Mesothelial cell of epicardium (in vitro differentiated cells): ENCODE data around the gene SIGLEC7. TPM values are rescaled to one million over a fixed set of nuclear protein-coding genes. Genes with fewer than 3 reads are reported as not detected.

ENCODE experiments used
- DNase-seq, 2 experiments: peaks; one replicate each; pipeline ENCODE4 v3.0.0; 2021; ENCODE audit warnings: low spot score in 2 of 2; ENCODE audit not compliant: unreplicated experiment in 2 of 2
- H3K27ac Mint-ChIP-seq: 2 replicates; pipeline ENCODE4 v1.8.0; 2021; ENCODE audit warnings: mixed read lengths
- H3K27me3 Mint-ChIP-seq: 2 replicates; pipeline ENCODE4 v1.8.0; 2021; ENCODE audit warnings: low read depth, mixed read lengths
- H3K36me3 Mint-ChIP-seq: 2 replicates; pipeline ENCODE4 v1.8.0; 2021; ENCODE audit warnings: mixed read lengths
- H3K4me1 Mint-ChIP-seq: 2 replicates; pipeline ENCODE4 v1.8.0; 2021; ENCODE audit warnings: mixed read lengths
- H3K4me3 Mint-ChIP-seq: 2 replicates; pipeline ENCODE4 v1.8.0; 2021; ENCODE audit warnings: mild to moderate bottlenecking, moderate library complexity, mixed read lengths
- H3K9me3 Mint-ChIP-seq: 2 replicates; pipeline ENCODE4 v1.8.0; 2021; ENCODE audit warnings: mixed read lengths
- total RNA-seq: library from RNA; stranded (reverse); gene quantifications from 3 replicates; pipeline ENCODE4 v1.2.1, GENCODE V29; 2021
- TF ChIP-seq, protein P1 (sequence below): fragments of 200-600 bp; sonication (generic); IDR thresholded peaks from one replicate; pipeline ENCODE4 v1.5.0; 2021; ENCODE audit warnings: antibody characterized with exemption; ENCODE audit not compliant: unreplicated experiment

The SIGLEC7 gene
- total RNA-seq, 1 donor from 2014 or later = not detected

DNA sequence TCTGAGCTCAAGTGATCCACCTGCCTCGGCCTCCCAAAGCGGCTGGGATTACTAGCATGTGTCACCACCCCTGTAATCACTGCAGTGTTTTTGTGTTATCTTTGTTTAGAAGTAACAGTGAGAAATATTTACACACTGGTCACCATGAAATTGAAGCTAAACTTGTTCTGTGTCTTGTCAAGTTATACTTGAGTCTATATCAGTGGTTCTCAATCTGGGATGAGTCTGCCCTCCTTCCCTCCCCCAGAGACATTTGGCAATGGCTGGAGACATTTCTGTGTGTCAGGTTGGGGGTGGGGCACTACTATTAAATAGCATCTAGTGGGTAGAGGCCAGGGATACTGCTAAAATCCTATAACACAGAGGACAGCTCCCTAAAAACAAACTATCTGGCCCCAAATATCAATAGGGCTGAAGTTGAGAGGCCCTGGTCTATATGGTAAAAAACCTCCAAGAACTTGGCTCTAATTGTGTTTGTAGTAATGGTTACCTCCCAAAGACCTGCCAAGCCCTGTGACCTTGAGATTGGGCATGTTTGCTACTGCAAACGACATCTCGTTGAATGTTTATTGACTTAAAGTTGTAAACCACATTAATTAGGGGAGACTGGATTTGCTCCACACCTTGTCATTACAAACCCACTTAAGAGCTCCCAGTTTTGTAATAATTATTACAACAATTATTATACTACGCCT, 40.8 kb upstream of the SIGLEC7 start:
- Mint-ChIP-seq H3K36me3 (peaks cover 12% of the 10 kb centered on the region), H3K4me1 (no peaks in the 10 kb centered on the region), H3K9me3 (no peaks in the 10 kb centered on the region), H3K4me3 (no peak overlapping the region), H3K27me3 (no peaks in the 10 kb centered on the region), H3K27ac (peak overlapping the region; percentile 66)
- TF ChIP-seq, protein P1, sequence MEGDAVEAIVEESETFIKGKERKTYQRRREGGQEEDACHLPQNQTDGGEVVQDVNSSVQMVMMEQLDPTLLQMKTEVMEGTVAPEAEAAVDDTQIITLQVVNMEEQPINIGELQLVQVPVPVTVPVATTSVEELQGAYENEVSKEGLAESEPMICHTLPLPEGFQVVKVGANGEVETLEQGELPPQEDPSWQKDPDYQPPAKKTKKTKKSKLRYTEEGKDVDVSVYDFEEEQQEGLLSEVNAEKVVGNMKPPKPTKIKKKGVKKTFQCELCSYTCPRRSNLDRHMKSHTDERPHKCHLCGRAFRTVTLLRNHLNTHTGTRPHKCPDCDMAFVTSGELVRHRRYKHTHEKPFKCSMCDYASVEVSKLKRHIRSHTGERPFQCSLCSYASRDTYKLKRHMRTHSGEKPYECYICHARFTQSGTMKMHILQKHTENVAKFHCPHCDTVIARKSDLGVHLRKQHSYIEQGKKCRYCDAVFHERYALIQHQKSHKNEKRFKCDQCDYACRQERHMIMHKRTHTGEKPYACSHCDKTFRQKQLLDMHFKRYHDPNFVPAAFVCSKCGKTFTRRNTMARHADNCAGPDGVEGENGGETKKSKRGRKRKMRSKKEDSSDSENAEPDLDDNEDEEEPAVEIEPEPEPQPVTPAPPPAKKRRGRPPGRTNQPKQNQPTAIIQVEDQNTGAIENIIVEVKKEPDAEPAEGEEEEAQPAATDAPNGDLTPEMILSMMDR = no peak
- no peak for DNase-seq

DNA sequence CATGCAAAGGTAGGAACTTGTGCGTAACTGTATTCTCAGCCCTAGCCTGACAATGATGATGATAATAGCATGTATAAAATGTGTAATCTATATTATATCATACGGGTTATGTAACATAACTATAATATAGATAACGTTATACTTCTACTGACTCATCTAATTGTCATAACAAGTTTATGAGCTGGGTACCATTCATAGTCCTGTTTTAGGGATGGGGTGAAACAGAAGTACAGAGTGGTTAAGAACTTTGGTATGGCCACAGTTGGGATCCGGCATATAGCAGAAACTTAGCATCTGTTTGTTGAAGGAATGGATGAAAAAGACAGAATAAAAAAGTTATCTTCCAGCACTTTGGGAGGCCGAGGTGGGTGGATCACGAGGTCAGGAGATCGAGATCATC, 39.1 kb upstream of the SIGLEC7 start:
- Mint-ChIP-seq H3K27ac (no peak overlapping the region), H3K9me3 (no peaks in the 10 kb centered on the region), H3K27me3 (no peaks in the 10 kb centered on the region), H3K4me3 (no peak overlapping the region), H3K4me1 (peaks cover 11% of the 10 kb centered on the region), H3K36me3 (peaks cover 12% of the 10 kb centered on the region)
- TF ChIP-seq, protein P1 = no peak
- no peak for DNase-seq

DNA sequence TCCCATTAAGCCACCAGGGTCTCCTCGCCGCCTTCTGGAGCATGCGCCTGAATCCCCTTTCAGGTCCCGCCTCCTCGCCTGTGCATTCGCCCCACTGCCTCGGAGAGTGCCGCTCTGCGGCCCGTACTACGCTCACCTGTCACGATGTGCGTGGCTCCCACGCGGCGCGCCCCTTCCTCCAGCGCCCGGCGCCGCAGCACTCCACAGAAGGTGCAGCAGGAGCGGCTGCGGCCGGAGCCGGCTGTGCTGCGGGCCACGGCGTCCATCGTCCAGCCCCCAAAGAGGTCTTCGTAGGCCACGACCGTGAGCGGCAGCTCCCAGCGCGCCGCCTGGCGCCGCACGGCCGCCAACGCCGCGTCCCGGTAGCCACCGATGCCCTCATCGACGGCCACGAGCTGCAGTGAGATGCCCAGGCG, 38.2 kb upstream of the SIGLEC7 start:
- H3K9me3 Mint-ChIP-seq = no peaks in the 10 kb centered on the region
- H3K4me1 Mint-ChIP-seq = peaks cover 15% of the 10 kb centered on the region
- no peak overlapping the region for H3K4me3 Mint-ChIP-seq
- DNase-seq = no peak
- no peaks in the 10 kb centered on the region for H3K27me3 Mint-ChIP-seq
- H3K27ac Mint-ChIP-seq = no peak overlapping the region
- TF ChIP-seq, protein P1 = no peak
- H3K36me3 Mint-ChIP-seq = peaks cover 12% of the 10 kb centered on the region

DNA sequence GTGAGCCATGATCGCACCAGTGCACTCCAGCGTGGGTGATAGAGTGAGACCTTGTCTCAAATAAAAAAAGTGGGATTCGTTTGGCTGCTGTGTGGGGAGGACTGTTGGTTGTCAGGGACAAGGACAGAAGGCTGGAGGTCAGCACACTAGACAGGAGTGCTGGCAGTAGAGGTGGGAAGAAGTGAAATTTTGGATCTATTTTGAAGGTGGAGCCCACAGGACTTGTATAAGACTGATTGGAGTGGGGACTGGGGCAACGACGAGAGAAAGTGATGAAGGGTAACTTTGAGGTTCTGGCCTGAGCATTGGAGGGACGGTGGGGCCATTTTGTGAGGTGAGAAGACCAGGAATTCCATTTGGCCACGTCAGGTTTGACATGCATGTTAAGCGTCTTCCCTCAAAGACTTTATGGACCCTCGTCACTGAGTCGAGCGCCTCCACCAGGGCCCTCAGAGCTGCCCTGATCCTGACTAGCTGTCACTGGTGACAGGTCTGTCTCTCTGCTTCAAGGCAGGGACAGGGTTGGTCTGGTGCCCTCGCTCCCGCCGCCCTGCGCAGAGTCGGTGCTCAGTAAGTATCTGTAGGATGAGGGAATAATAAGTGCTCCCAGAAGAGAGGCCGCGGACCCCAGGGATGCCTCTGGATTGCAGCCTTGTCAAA, 34.6 kb upstream of the SIGLEC7 start:
- Mint-ChIP-seq H3K27me3 (peaks cover 6% of the 10 kb centered on the region), H3K27ac (peak overlapping the region; percentile 94), H3K9me3 (no peaks in the 10 kb centered on the region), H3K36me3 (peaks cover 8% of the 10 kb centered on the region), H3K4me1 (peaks cover 15% of the 10 kb centered on the region), H3K4me3 (peak overlapping the region; percentile 89)
- TF ChIP-seq, protein P1 = no peak
- no peak for DNase-seq

DNA sequence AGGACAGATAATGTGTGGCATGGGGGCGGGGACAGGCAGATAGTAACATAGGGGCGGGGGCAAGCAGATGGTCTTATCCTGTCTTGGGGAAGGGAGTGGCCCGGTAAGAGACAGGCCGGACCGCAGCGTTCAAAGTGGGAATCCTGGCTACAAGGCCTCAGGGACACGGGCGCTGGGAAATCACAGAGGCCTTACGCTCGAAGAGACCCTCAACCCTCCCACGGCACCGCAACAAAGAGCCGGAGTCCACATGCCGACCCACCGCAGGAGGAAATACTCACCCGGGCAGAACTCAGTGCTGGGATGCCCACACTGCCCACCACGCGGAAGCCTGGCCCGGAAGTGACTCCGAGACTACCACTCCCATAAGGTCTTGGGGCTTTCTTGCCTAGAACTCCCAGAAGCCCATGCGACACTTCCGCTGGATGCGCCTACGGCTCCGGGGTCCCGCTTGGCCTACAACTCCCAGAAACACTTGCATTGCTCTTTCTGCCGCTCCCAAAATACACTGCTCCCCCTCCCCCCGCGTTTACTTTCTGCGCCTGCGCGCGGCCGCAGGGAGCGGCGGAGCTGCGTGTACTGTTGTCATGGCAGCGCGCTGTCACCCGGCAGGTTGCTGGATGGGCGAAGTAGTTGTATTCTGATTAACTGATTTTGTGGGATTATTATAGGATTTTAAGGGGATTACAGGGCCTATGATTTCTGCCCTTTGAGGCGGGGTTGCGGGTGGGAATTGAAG, 33.9 kb upstream of the SIGLEC7 start, which contains the start of gene CTU1:
TSS of gene CTU1 (minus strand) at position 344 of the 739 bp plus-strand sequence. CDS start 3,840 bp downstream, outside the sequence.
- Mint-ChIP-seq H3K27ac (peak within 1 kb of the TSS; percentile 94), H3K36me3 (peaks cover 6% of the 10 kb centered on the region), H3K9me3 (no peaks in the 10 kb centered on the region), H3K4me1 (peaks cover 15% of the 10 kb centered on the region), H3K4me3 (peak within 1 kb of the TSS; percentile 89), H3K27me3 (peaks cover 6% of the 10 kb centered on the region)
- TF ChIP-seq, protein P1 = no peak
- DNase-seq = peak; percentile 95 to 98
